ENCODE data around the gene STIMATE.

Gene STIMATE

DNA sequence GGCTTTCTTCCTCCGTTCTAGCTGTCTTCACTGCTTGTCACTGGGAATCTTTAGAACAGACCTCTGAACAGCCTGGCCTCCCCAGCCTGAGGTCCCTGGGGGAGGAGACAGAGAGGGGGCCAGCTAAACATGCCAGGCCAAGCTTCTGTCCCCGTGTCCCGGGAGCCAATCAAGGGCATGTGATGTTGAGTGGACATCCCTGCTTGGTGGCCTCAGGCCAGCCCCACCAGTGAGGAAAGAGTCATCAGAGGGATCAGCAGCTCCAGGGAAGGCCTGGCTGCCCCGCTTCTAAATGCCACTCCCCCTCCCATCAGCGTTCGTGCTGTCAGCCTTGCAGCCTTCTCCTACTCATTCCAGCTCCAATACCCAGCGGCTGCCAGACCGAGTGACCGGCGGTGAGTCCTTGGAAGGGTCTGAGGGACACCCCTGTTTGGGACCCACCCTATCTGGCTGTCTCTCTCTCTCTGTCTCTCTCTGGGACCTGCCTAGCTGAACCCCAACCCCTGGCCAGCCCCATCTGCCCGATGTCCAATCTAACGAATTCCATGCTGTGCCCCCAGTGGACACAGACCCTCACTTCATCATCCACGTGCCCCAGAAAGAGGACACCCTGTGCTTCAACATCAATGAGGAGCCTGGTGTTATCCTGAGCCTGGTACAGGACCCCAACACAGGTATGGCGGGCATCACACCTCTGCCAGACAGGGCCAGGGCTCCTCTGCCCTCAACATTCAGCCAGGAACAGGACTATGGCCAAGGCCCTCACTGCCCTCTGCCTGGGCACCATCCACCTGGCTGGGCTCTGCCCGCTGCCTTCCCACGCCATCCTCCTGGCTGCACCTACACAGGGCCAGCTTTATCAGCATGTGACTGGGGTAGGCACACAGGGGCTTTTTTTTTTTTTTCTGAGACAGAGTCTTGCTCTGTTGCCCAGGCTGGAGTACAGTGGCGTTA lies 109.4 kb downstream of the STIMATE start:
- H3K36me3 ChIP-seq (replicated peaks; ENCODE audit: insufficient read depth, low read length): no peaks in the 10 kb centered on the region
- H3K4me1 ChIP-seq (ENCODE audit: low read length): no peaks in the 10 kb centered on the region
- no peaks in the 10 kb centered on the region for H3K9me3 ChIP-seq (replicated peaks; ENCODE audit: insufficient read depth, low read length)
- no peak overlapping the region for H3K4me2 ChIP-seq (ENCODE audit: low read depth, low read length)
- no peaks in the 10 kb centered on the region for H3F3A ChIP-seq (ENCODE audit: insufficient read depth, low read length)
- no peak for DNase-seq
- no peak overlapping the region for H3K27ac ChIP-seq (ENCODE audit: low read length)
- no peaks in the 10 kb centered on the region for H3K9me2 ChIP-seq (replicated peaks; ENCODE audit: insufficient read depth, low read length)
- H3K9ac ChIP-seq (ENCODE audit: low read length): no peak overlapping the region
- TF ChIP-seq EZH2phosphoT487 (IDR thresholded peaks at IDR 0.05; ENCODE audit: low read length) (no peak), EZH2 (optimal IDR thresholded peaks at IDR 0.05; ENCODE audit: low read depth, low read length) (no peak)
- TF ChIP-seq, protein P1, sequence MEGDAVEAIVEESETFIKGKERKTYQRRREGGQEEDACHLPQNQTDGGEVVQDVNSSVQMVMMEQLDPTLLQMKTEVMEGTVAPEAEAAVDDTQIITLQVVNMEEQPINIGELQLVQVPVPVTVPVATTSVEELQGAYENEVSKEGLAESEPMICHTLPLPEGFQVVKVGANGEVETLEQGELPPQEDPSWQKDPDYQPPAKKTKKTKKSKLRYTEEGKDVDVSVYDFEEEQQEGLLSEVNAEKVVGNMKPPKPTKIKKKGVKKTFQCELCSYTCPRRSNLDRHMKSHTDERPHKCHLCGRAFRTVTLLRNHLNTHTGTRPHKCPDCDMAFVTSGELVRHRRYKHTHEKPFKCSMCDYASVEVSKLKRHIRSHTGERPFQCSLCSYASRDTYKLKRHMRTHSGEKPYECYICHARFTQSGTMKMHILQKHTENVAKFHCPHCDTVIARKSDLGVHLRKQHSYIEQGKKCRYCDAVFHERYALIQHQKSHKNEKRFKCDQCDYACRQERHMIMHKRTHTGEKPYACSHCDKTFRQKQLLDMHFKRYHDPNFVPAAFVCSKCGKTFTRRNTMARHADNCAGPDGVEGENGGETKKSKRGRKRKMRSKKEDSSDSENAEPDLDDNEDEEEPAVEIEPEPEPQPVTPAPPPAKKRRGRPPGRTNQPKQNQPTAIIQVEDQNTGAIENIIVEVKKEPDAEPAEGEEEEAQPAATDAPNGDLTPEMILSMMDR (IDR thresholded peaks at IDR 0.05; ENCODE audit: low read length): no peak
- no peak overlapping the region for H3K4me3 ChIP-seq (ENCODE audit: low read length)
- H3K27me3 ChIP-seq (replicated peaks; ENCODE audit: insufficient read depth, low read length): no peaks in the 10 kb centered on the region
- H4K20me1 ChIP-seq (ENCODE audit: insufficient read depth, low read length): no peaks in the 10 kb centered on the region
- no peaks in the 10 kb centered on the region for H3K79me2 ChIP-seq (ENCODE audit: low read length)
- H2AFZ ChIP-seq (ENCODE audit: low read length): no peak overlapping the region

DNA sequence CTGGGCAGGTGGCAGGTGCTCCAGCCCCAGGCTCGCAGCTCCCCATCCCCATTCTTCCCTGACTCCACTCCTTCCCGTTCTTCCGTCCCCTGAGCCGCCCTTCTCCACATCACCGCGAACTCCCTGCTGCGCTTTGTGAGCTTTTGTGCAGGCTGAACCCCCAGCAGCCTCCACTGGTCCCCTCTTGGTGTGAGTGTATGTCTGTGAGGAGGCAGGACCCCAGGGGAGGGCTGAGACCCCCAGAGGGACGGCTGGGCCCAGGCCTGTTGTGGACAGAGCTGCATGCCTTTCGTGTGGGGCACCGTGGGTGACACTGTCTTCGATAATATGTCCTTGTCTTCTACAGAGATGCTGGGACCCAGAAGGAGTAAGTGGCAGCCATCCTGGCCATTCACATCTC lies 110.1 kb downstream of the STIMATE start:
- H3K9me3 ChIP-seq (replicated peaks; ENCODE audit: insufficient read depth, low read length): no peaks in the 10 kb centered on the region
- H3K9ac ChIP-seq (ENCODE audit: low read length): no peak overlapping the region
- no peaks in the 10 kb centered on the region for H3F3A ChIP-seq (ENCODE audit: insufficient read depth, low read length)
- no peak overlapping the region for H3K4me3 ChIP-seq (ENCODE audit: low read length)
- H3K79me2 ChIP-seq (ENCODE audit: low read length): no peaks in the 10 kb centered on the region
- DNase-seq: no peak
- no peak overlapping the region for H3K27ac ChIP-seq (ENCODE audit: low read length)
- no peaks in the 10 kb centered on the region for H3K9me2 ChIP-seq (replicated peaks; ENCODE audit: insufficient read depth, low read length)
- H3K36me3 ChIP-seq (replicated peaks; ENCODE audit: insufficient read depth, low read length): no peaks in the 10 kb centered on the region
- no peaks in the 10 kb centered on the region for H4K20me1 ChIP-seq (ENCODE audit: insufficient read depth, low read length)
- H3K4me1 ChIP-seq (ENCODE audit: low read length): no peaks in the 10 kb centered on the region
- no peak overlapping the region for H3K4me2 ChIP-seq (ENCODE audit: low read depth, low read length)
- no peak overlapping the region for H2AFZ ChIP-seq (ENCODE audit: low read length)
- H3K27me3 ChIP-seq (replicated peaks; ENCODE audit: insufficient read depth, low read length): no peaks in the 10 kb centered on the region
- no peak for TF ChIP-seq EZH2 (optimal IDR thresholded peaks at IDR 0.05; ENCODE audit: low read depth, low read length)
- TF ChIP-seq EZH2phosphoT487 (IDR thresholded peaks at IDR 0.05; ENCODE audit: low read length): no peak
- TF ChIP-seq, protein P1 (IDR thresholded peaks at IDR 0.05; ENCODE audit: low read length): no peak
